Small intestine (tissue), 7 donors: ENCODE measurements around the gene TCHH. TPM values are rescaled to one million over a fixed set of nuclear protein-coding genes. Genes with fewer than 3 reads are reported as not detected.
"Not testable (repeated sequence)": the region's sequence is repeated elsewhere in the genome, so short reads cannot be mapped to it uniquely, and the experiment has no call there.

Source experiments
- DNase-seq, 2 donors: peaks; one replicate each; pipeline versions ENCODE4 v3.0.0 to v3.0.0-alpha.2; 2013
- FAIRE-seq: peaks from 2 replicates; lab custom pipeline; 2012; peaks lifted over from hg19 to GRCh38; lab: Jason Lieb, UNC
- H3K27ac ChIP-seq, 3 donors: one replicate each; pipeline ENCODE4 v1.5.1; 2013; ENCODE audit warnings: low read length in 2 of 3, mild to moderate bottlenecking in 2 of 3, control low read depth in 1 of 3, inconsistent platforms in 1 of 3, low read depth in 1 of 3, moderate library complexity in 1 of 3
- H3K27me3 ChIP-seq, 3 donors: one replicate each; pipeline ENCODE4 v1.6.1; 2013; ENCODE audit warnings: low read length in 3 of 3, inconsistent platforms in 1 of 3; ENCODE audit not compliant: control insufficient read depth in 3 of 3, insufficient read depth in 3 of 3
- H3K36me3 ChIP-seq, 3 donors: one replicate each; pipeline ENCODE4 v1.6.1; 2013; ENCODE audit warnings: low read length in 3 of 3, inconsistent platforms in 1 of 3, low read depth in 1 of 3, mild to moderate bottlenecking in 1 of 3, moderate library complexity in 1 of 3; ENCODE audit not compliant: control insufficient read depth in 3 of 3, insufficient read depth in 2 of 3
- H3K4me1 ChIP-seq, 3 donors: one replicate each; pipeline ENCODE4 v1.6.1; 2013; ENCODE audit warnings: low read length in 2 of 3, inconsistent platforms in 1 of 3, low read depth in 1 of 3, mild to moderate bottlenecking in 1 of 3, moderate library complexity in 1 of 3; ENCODE audit not compliant: control insufficient read depth in 3 of 3, insufficient read depth in 2 of 3
- H3K4me3 ChIP-seq, 3 donors: one replicate each; pipeline ENCODE4 v1.5.1; 2013; ENCODE audit warnings: low read length in 3 of 3, control low read depth in 1 of 3, inconsistent platforms in 1 of 3, low read depth in 1 of 3, mild to moderate bottlenecking in 1 of 3, moderate library complexity in 1 of 3
- H3K9me3 ChIP-seq, 2 donors: one replicate each; pipeline ENCODE4 v1.6.1; 2013; ENCODE audit warnings: low read depth in 1 of 2, low read length in 1 of 2; ENCODE audit not compliant: control insufficient read depth in 2 of 2, insufficient read depth in 1 of 2
- WGBS, 3 donors: extraction: QIAGEN DNeasy Blood & Tissue Kit; methylation state at CpG; one replicate each; pipeline ENCODE4 v1.1.7; 2013; 5-methylcytosine and 5-hydroxymethylcytosine counted together
- polyA plus RNA-seq, 4 donors: library from polyadenylated mRNA; stranded (reverse) in 3 of 4; unstranded in 1 of 4; fragments of 200-250 nt in 3 of 4; fragments of 120-200 nt in 1 of 4; gene quantifications; one replicate each; pipeline versions ENCODE4 v1.2.1 to v1.2.3, GENCODE V29; 2013
- donor health status: healthy with polysubstance abuse.
- donor health status: control.
- donor health status: control.
- donor health status: Bipolar disorder and iron deficiency.
- donor health status: healthy.

Gene TCHH
- polyA plus RNA-seq, 4 donors = 0.12 to 0.27 TPM; not detected in 2

- no peaks in the 10 kb centered on the region for H3K4me1 ChIP-seq
- no peak overlapping the region for H3K4me3 ChIP-seq
- no peaks in the 10 kb centered on the region for H3K36me3 ChIP-seq
- peaks cover 0 to 12% of the 10 kb centered on the region in 2 donors for H3K9me3 ChIP-seq
- FAIRE-seq (no peak), DNase-seq (no peak)
- H3K27me3 ChIP-seq = peaks cover 0 to 3% (median 0%) of the 10 kb centered on the region in 3 donors
- WGBS, 3 donors = 45 to 60% (median 55%) methylated on average over 1 of the region's 1 CpG
- H3K27ac ChIP-seq = no peak overlapping the region
Measured at GRCh38 chr1:152148981-152149380, 33.7 kb upstream of the TCHH start.

GRCh38 chr1:152148051-152148450 is 32.8 kb upstream of the TCHH start:
- FAIRE-seq (no peak), DNase-seq (no peak)
- Histone ChIP-seq H3K36me3 (no peaks in the 10 kb centered on the region), H3K4me1 (no peaks in the 10 kb centered on the region), H3K9me3 (peaks cover 0 to 12% of the 10 kb centered on the region in 2 donors), H3K27ac (no peak overlapping the region), H3K4me3 (no peak overlapping the region), H3K27me3 (peaks cover 0 to 3% (median 0%) of the 10 kb centered on the region in 3 donors)
- 68 to 74% (median 72%) methylated on average over 3 of the region's 3 CpGs for WGBS, 3 donors

- WGBS, 3 donors = 78 to 83% (median 81%) methylated on average over 4 of the region's 4 CpGs
- Histone ChIP-seq H3K9me3 (peaks cover 0 to 12% of the 10 kb centered on the region in 2 donors), H3K27ac (no peak overlapping the region), H3K4me3 (no peak overlapping the region), H3K4me1 (no peaks in the 10 kb centered on the region), H3K36me3 (no peaks in the 10 kb centered on the region), H3K27me3 (no peaks in the 10 kb centered on the region)
- DNase-seq (no peak), FAIRE-seq (no peak)
Measured at GRCh38 chr1:152145769-152146168, 30.5 kb upstream of the TCHH start.

DNA sequence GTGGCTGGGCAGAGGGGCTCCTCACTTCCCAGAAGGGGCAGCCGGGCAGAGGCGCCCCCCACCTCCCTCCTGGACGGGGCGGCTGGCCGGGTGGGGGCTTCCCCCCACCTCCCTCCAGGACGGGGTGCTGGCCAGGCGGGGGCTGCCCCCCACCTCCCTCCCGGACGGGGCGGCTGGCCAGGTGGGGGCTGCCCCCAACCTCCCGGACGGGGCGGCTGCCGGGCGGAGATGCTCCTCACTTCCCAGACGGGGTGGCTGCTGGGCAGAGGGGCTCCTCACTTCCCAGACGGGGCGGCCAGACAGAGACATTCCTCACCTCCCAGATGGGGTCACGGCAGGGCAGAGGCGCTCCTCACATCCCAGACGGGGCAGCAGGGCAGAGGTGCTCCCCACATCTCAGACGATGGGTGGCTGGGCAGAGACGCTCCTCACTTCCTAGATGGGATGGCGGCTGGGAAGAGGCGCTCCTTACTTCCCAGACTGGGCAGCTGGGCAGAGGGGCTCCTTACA is 29.5 kb upstream of the TCHH start:
- FAIRE-seq, DNase-seq, H3K36me3 ChIP-seq, H3K27ac ChIP-seq, H3K4me3 ChIP-seq, H3K4me1 ChIP-seq, H3K27me3 ChIP-seq: not testable (repeated sequence)
- WGBS, 3 donors = 90 to 93% (median 91%) methylated on average over 21 to 25 of the region's 25 CpGs
- H3K9me3 ChIP-seq = peaks cover 0 to 12% of the 10 kb centered on the region in 2 donors

DNA sequence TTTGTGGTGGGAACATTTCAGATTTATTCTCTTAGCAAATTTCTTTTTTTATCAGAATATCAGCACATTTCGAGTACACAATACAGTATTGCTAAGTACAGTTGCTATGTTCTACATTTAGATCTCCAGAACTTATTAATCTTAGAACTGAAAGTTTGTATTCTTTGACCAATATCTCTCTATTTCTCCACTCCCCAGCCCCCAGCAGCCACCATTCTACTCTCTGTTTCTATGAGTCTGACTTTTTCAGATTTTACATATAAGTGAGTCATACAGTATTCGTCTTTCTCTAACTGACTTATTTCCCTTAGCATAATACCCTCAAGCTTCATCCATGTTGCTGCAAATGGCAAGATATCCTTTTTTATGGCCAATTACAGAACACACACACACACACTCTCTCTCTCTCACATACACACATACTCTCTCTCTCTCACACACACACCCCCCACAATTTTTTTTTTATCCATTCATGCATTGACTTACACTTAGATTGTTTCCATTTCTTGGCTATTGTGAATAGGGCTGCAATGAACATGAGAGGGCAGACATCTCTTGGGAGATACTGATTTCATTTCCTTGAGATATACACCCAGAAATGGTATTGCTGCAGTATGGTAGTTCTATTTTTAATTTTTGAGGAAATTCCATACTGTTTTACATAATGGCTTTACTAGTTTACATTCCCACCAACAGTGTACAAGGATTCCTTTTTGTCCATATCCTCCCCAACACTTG is 28.1 kb upstream of the TCHH start:
- H3K9me3 ChIP-seq = peaks cover 0 to 10% of the 10 kb centered on the region in 2 donors
- H3K27ac ChIP-seq = no peak overlapping the region
- DNase-seq (no peak), FAIRE-seq (no peak)
- no peak overlapping the region for H3K4me3 ChIP-seq
- H3K36me3 ChIP-seq = no peaks in the 10 kb centered on the region
- no peaks in the 10 kb centered on the region for H3K4me1 ChIP-seq
- H3K27me3 ChIP-seq = peaks cover 0 to 3% (median 0%) of the 10 kb centered on the region in 3 donors
- WGBS, 3 donors = 49 to 66% (median 56%) methylated on average over 2 of the region's 2 CpGs

DNA sequence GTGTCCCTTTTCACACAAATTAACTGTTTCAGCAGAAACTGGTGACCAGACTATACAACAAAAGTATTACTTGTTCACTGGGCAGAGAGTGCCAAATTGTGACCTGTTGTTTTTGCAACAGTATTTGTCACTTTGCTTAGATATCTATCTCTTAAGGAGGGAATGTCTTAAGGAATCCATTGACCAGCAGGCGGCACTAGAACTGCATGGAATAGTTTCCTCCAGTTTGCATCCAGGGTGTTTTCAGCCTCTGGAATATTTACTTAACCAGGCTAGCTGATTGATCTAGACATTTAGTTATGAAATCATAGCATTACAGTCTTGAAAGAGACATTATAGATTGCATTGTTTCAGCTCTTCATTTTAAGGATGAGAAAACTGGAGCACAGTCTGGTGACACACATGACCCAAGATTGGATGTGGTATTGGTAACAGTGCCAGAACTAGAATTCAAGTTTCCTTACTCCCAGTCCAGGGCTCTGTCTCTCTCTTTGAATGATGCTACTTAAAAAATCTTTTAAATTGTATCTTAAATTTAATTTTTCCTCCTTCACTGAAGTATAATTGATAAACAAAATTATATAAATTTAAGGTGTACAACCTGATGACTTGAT is 26.8 kb upstream of the TCHH start:
- no peaks in the 10 kb centered on the region for H3K36me3 ChIP-seq
- DNase-seq = peak; percentile 49 to 69
- no peak overlapping the region for H3K27ac ChIP-seq
- H3K27me3 ChIP-seq = peaks cover 0 to 5% (median 2%) of the 10 kb centered on the region in 3 donors
- H3K9me3 ChIP-seq = no peaks in the 10 kb centered on the region
- no peak overlapping the region for H3K4me3 ChIP-seq
- WGBS, 3 donors = 0 to 4% (median 2%) methylated on average over 1 of the region's 1 CpG
- H3K4me1 ChIP-seq = no peaks in the 10 kb centered on the region
- no peak for FAIRE-seq

- no peak for FAIRE-seq
- no peak for DNase-seq
- Histone ChIP-seq H3K9me3 (peaks cover 0 to 3% of the 10 kb centered on the region in 2 donors), H3K4me1 (no peaks in the 10 kb centered on the region), H3K4me3 (no peak overlapping the region), H3K27ac (no peak overlapping the region), H3K27me3 (peaks cover 0 to 9% (median 2%) of the 10 kb centered on the region in 3 donors), H3K36me3 (no peaks in the 10 kb centered on the region)
Measured at GRCh38 chr1:152137215-152137614, 22.0 kb upstream of the TCHH start.

DNA sequence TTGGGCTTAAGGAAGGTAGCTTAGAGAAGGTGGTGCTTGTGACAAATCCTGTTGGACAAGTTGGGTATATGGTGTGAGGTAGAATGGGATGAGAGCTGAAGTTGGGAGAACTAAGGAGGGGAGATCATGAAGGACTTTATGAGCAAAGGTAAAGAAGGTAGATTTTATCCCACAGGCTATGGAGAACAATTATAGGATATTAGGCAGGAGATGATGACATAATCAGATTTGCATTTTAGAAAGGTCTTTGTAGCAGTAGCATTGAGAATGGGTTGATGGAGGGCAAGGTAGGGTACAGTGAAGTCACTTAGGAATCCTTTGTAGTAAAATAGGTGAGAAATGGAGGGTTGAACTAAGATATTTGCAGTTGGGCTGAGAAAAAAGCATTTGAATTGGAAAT is 14.9 kb upstream of the TCHH start:
- DNase-seq (no peak), FAIRE-seq (no peak)
- Histone ChIP-seq H3K27ac (no peak overlapping the region), H3K27me3 (peaks cover 0 to 15% (median 4%) of the 10 kb centered on the region in 3 donors), H3K9me3 (peaks cover 0 to 8% of the 10 kb centered on the region in 2 donors), H3K36me3 (no peaks in the 10 kb centered on the region), H3K4me1 (no peaks in the 10 kb centered on the region), H3K4me3 (no peak overlapping the region)
